ENCODE data around the gene GABRR1. TPM values are rescaled to one million over a fixed set of nuclear protein-coding genes. Genes with fewer than 3 reads are reported as not detected.

GABRR1 gene
- total and polyA plus RNA-seq, 2 donors: under 0.01 to 0.07 TPM

DNA sequence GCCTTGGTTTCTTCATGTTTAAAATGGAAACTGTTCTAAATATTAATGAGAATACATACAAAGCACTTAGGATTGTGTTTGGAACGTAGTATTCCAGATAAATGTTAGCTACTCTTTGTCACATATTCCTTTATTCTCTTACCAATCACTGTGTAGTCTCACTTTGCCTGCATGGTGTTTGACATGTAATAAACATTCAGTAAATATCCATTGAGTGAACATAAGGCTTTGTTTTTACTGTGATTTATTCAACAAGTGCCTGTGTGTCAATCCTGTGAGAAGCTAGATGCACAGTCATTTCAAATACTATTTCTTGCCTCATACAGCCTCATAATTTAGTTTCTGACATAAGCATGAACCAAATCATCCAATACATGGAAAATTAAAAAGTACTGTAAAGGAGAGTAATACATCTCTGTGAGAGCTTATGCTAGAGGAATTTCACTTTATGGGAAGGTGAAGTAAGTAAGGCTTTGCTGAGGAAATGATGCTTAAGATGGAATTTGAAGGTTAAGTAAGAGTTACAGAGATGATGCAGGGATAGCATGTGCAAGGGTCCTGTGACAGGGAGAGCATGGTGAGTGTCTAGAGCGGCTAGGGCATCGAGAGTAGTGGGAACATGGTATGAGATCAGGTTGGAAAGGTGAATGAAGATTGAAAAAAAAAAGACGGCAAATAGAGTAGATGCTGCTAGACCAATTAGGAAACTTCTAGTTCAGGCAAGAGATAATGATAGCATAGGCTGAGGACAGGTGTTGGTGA is 56.6 kb downstream of the GABRR1 start:
- Histone ChIP-seq H3K4me1 (ENCODE audit: control insufficient read depth in 2 of 2, insufficient read depth in 2 of 2, low read length in 2 of 2) (no peaks in the 10 kb centered on the region), H3K27me3 (ENCODE audit: control insufficient read depth in 2 of 2, insufficient read depth in 1 of 2, low read length in 1 of 2) (no peaks in the 10 kb centered on the region), H3K36me3 (ENCODE audit: control insufficient read depth in 2 of 2, insufficient read depth in 2 of 2, low read length in 1 of 2) (peaks cover 6 to 64% of the 10 kb centered on the region in 2 donors), H3K27ac (ENCODE audit: low read depth in 1 of 2, low read length in 1 of 2) (no peak overlapping the region), H3K4me3 (ENCODE audit: low read length in 2 of 2) (no peak overlapping the region), H3K9me3 (ENCODE audit: control insufficient read depth in 2 of 2, insufficient read depth in 1 of 2, low read length in 1 of 2) (no peaks in the 10 kb centered on the region)
- no peak for DNase-seq (ENCODE audit: low read depth in 6 of 9, low spot score in 9 of 9)
- WGBS: 98% methylated on average over 4 of the region's 4 CpGs

DNA sequence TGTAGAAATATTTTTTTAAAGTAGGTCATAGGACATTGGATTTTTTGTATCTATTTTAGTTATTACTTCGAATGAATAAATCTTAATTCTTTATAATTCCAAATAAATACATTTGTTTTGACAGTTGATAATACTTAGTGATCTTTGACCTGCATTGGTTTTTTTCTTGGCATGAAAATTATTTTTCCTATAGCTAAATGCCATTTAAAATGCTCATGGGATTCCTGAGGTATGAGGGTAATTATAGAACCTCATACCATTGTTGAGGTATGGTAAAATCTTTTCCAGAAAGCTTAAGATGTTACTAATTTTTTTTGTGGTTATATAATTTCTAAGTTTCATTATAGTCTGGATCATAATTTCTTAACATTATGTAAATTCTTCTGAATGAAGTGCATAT is 63.0 kb downstream of the GABRR1 start:
- no peak for DNase-seq (ENCODE audit: low read depth in 6 of 9, low spot score in 9 of 9)
- H3K4me3 ChIP-seq (ENCODE audit: low read length in 2 of 2): no peak overlapping the region
- no peak overlapping the region for H3K27ac ChIP-seq (ENCODE audit: low read depth in 1 of 2, low read length in 1 of 2)
- H3K4me1 ChIP-seq (ENCODE audit: control insufficient read depth in 2 of 2, insufficient read depth in 2 of 2, low read length in 2 of 2): no peaks in the 10 kb centered on the region
- 96% methylated on average over 1 of the region's 1 CpG for WGBS
- peaks cover 0 to 45% of the 10 kb centered on the region in 2 donors for H3K36me3 ChIP-seq (ENCODE audit: control insufficient read depth in 2 of 2, insufficient read depth in 2 of 2, low read length in 1 of 2)
- H3K27me3 ChIP-seq (ENCODE audit: control insufficient read depth in 2 of 2, insufficient read depth in 1 of 2, low read length in 1 of 2): no peaks in the 10 kb centered on the region
- H3K9me3 ChIP-seq (ENCODE audit: control insufficient read depth in 2 of 2, insufficient read depth in 1 of 2, low read length in 1 of 2): no peaks in the 10 kb centered on the region

DNA sequence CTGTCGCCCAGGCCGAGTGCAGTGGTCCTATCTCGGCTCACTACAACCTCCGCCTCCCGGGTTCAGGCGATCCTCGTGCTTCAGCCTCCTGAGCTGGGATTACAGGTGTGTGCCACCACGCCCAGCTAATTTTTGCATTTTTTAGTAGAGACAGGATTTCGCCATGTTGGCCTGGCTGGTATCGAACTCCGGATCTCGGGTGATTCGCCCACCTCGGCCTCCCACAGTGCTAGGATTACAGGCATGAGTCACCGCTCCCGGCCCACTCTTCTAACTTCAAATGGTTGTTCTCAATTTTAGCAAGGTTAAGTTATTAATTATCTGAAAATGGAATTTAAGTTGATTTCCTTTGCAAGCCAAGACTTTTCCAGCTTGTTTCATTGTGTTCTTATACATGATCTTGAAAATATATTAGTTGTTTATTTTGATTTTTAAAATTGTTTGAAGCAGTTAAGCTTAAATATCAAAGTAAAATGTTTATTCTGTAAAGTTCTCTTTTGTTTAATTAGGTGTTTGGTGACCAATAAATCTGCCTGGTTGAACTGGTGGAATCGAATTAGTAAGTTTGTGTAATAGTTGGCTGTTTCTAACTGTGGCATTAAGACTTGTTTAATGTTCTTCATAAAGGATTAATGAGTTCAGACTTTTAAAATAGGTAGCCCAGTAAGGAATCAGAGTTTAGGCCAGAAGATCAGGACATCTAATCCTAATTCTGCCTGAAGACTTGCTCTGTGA is 69.0 kb downstream of the GABRR1 start:
- no peaks in the 10 kb centered on the region for H3K9me3 ChIP-seq (ENCODE audit: control insufficient read depth in 2 of 2, insufficient read depth in 1 of 2, low read length in 1 of 2)
- no peaks in the 10 kb centered on the region for H3K27me3 ChIP-seq (ENCODE audit: control insufficient read depth in 2 of 2, insufficient read depth in 1 of 2, low read length in 1 of 2)
- WGBS: 99% methylated on average over 17 of the region's 17 CpGs
- H3K36me3 ChIP-seq (ENCODE audit: control insufficient read depth in 2 of 2, insufficient read depth in 2 of 2, low read length in 1 of 2): peaks cover 0 to 10% of the 10 kb centered on the region in 2 donors
- H3K4me3 ChIP-seq (ENCODE audit: low read length in 2 of 2): no peak overlapping the region
- H3K4me1 ChIP-seq (ENCODE audit: control insufficient read depth in 2 of 2, insufficient read depth in 2 of 2, low read length in 2 of 2): peaks cover 0 to 7% of the 10 kb centered on the region in 2 donors
- H3K27ac ChIP-seq (ENCODE audit: low read depth in 1 of 2, low read length in 1 of 2): no peak overlapping the region
- DNase-seq (ENCODE audit: low read depth in 6 of 9, low spot score in 9 of 9): no peak

DNA sequence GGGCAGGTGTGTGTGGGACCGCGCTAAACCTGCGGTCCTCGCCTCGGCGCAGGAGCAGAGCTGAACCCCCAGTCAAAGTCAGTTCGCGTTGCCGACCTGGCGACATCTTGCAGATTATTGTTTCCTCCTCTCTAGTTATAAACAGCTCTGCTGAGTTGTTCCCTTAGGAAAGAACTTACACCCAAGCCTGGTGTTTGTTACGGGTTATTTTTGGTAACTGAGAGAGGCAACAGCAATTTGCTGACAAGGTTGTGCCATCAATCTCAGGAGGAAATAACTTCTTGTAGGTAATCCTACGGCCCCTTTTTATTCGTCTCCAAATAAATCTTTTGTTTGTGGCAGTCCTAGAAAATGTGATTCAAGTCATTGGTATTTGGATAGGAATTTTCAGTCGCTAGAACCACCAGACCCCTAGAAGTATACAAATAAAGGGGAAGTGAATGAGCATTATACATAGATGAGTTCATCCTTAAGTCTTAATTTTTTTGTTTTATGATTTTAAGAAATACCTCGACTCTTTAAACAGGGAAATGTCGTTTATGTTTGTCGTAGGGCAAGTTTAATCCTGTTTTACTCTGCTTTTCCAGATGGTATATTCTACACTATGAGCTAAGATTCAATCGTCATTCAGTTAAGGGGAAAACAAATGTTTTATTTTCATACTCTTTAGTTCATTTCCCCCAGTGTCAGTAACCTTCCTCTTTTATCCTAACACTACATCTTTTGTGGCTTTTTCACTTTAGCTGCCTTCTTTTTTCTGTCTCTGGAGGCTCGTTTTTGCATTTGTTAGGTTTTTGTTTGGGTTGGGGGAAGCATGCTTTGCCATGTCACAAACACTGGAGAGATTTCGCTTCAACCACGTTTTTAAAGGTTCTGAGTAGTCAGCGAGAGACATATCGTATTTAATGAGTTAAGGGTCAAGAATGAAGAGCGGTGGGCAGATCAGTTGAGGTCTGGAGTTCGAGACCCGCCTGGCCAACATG is 70.1 kb downstream of the GABRR1 start:
- Histone ChIP-seq H3K27ac (ENCODE audit: low read depth in 1 of 2, low read length in 1 of 2) (peak overlapping the region; percentile 28 to 33), H3K27me3 (ENCODE audit: control insufficient read depth in 2 of 2, insufficient read depth in 1 of 2, low read length in 1 of 2) (no peaks in the 10 kb centered on the region), H3K4me1 (ENCODE audit: control insufficient read depth in 2 of 2, insufficient read depth in 2 of 2, low read length in 2 of 2) (peaks cover 0 to 7% of the 10 kb centered on the region in 2 donors), H3K9me3 (ENCODE audit: control insufficient read depth in 2 of 2, insufficient read depth in 1 of 2, low read length in 1 of 2) (no peaks in the 10 kb centered on the region), H3K4me3 (ENCODE audit: low read length in 2 of 2) (peak overlapping the region; percentile 61 to 85), H3K36me3 (ENCODE audit: control insufficient read depth in 2 of 2, insufficient read depth in 2 of 2, low read length in 1 of 2) (peaks cover 0 to 8% of the 10 kb centered on the region in 2 donors)
- 20% methylated on average over 26 of the region's 26 CpGs for WGBS
- DNase-seq (ENCODE audit: low read depth in 6 of 9, low spot score in 9 of 9): peak in 8 of 9 donors; percentile 5 to 65 (median 32)

DNA sequence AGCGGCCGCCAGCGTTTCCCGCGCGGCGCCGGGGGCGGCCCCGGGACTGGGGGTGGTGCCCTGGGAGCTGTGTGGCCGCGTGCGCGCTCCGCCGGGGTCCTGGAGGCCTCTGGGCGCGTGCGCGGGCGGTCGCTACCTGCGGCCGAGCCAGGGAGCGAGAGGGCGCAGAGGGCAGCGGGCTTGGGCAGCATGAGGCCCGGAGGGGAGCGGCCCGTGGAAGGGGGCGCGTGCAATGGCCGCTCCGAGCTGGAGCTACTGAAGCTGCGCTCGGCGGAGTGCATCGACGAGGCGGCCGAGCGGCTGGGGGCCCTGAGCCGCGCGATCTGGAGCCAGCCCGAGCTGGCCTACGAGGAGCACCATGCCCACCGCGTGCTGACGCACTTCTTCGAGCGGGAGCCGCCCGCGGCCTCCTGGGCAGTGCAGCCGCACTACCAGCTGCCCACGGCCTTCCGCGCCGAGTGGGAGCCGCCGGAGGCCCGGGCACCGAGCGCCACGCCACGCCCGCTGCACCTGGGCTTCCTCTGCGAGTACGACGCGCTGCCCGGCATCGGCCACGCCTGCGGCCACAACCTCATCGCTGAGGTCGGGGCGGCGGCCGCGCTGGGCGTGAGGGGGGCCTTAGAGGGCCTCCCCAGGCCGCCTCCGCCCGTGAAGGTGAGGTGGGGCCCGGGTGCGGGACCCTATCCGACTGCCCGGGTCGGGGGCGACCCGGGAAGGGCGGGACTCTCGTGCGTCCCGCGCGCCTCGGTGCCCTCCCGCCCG is 71.0 kb downstream of the GABRR1 start, which contains the start of gene PM20D2:
Gene PM20D2 (plus strand): TSS at position 100 of the 762 bp plus-strand sequence. CDS start 90 bp downstream, at position 190.
- peaks cover 0 to 7% of the 10 kb centered on the region in 2 donors for H3K4me1 ChIP-seq (ENCODE audit: control insufficient read depth in 2 of 2, insufficient read depth in 2 of 2, low read length in 2 of 2)
- peak within 1 kb of the TSS; percentile 77 to 84 for H3K27ac ChIP-seq (ENCODE audit: low read depth in 1 of 2, low read length in 1 of 2)
- no peaks in the 10 kb centered on the region for H3K27me3 ChIP-seq (ENCODE audit: control insufficient read depth in 2 of 2, insufficient read depth in 1 of 2, low read length in 1 of 2)
- no peaks in the 10 kb centered on the region for H3K36me3 ChIP-seq (ENCODE audit: control insufficient read depth in 2 of 2, insufficient read depth in 2 of 2, low read length in 1 of 2)
- under 1% methylated on average over 102 of the region's 102 CpGs for WGBS
- H3K4me3 ChIP-seq (ENCODE audit: low read length in 2 of 2): peak within 1 kb of the TSS; percentile 61 to 85
- no peaks in the 10 kb centered on the region for H3K9me3 ChIP-seq (ENCODE audit: control insufficient read depth in 2 of 2, insufficient read depth in 1 of 2, low read length in 1 of 2)
- peak; percentile 19 to 80 (median 53) for DNase-seq (ENCODE audit: low read depth in 6 of 9, low spot score in 9 of 9)

DNA sequence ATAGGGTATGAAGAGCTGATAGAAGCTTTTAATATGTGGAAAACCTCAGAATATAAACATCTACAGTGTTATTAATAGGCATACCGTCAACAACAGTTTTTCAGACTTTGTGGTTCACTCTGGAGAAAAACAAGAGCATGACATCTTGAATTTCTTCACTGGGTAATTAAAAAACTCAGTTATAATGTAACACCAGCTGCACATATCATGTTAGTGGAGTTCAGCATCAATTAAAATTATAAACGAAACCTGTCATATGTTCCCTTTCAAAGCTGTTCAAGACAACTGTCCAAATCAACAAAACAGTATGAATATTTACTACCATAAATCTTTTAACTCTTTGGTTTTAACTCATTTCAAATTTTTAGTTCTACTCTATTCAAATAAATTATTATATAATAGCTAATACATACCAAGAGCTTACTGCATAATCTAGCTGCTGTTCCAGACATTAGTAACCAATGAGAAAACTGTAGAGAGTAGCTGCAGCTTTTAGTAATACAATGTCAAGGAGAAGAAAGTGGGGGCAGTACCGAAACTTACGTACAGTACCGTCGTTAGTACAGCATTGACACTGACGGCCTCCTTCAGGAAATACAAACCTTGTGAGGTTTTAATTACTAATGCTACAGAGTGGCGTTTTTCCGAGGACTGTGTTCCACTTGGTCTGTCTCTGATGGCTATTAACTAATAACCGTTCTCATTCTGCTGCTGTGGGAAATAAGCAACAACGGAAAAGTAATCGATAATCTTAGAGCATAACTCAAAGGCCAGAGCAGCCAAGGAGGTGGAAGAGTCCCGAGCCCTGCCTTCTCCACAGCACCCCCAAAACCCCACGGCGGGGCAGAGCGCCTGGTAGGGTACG is 71.8 kb downstream of the GABRR1 start:
- DNase-seq (ENCODE audit: low read depth in 6 of 9, low spot score in 9 of 9): peak in 8 of 9 donors; percentile 13 to 70 (median 32)
- H3K4me3 ChIP-seq (ENCODE audit: low read length in 2 of 2): peak overlapping the region; percentile 61 to 85
- H3K27ac ChIP-seq (ENCODE audit: low read depth in 1 of 2, low read length in 1 of 2): peak overlapping the region; percentile 77 to 84
- WGBS: 7% methylated on average over 17 of the region's 17 CpGs
- peaks cover 0 to 7% of the 10 kb centered on the region in 2 donors for H3K4me1 ChIP-seq (ENCODE audit: control insufficient read depth in 2 of 2, insufficient read depth in 2 of 2, low read length in 2 of 2)
- H3K9me3 ChIP-seq (ENCODE audit: control insufficient read depth in 2 of 2, insufficient read depth in 1 of 2, low read length in 1 of 2): no peaks in the 10 kb centered on the region
- no peaks in the 10 kb centered on the region for H3K36me3 ChIP-seq (ENCODE audit: control insufficient read depth in 2 of 2, insufficient read depth in 2 of 2, low read length in 1 of 2)
- no peaks in the 10 kb centered on the region for H3K27me3 ChIP-seq (ENCODE audit: control insufficient read depth in 2 of 2, insufficient read depth in 1 of 2, low read length in 1 of 2)

DNA sequence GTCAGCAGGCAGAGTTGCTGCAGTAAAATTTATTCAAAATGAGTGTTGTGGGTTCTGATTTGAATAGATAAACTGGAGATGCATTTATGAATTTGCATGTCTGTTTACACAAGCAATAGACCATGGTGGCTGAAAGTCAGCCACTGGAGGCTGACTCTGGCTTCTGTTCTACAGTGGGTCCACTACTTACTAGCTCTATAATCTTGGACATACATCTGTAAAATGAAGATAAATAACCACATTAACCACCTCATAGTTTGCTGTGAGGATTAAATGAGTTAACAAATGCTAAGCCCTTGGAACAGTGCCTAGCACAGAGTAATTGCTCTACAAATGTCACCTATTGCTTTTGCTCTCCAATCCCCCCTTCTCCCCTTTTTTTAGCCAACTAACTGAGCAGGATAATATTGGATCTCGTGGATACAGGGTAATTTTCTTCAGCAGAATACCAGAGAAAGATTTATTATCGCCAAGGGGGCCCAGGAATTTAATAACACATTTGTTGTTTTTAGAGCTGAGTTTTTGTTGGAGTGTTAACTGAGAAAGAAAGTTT is 72.7 kb downstream of the GABRR1 start:
- H3K4me1 ChIP-seq (ENCODE audit: control insufficient read depth in 2 of 2, insufficient read depth in 2 of 2, low read length in 2 of 2): peaks cover 0 to 7% of the 10 kb centered on the region in 2 donors
- H3K27ac ChIP-seq (ENCODE audit: low read depth in 1 of 2, low read length in 1 of 2): no peak overlapping the region
- 88% methylated on average over 2 of the region's 2 CpGs for WGBS
- no peak overlapping the region for H3K4me3 ChIP-seq (ENCODE audit: low read length in 2 of 2)
- no peaks in the 10 kb centered on the region for H3K27me3 ChIP-seq (ENCODE audit: control insufficient read depth in 2 of 2, insufficient read depth in 1 of 2, low read length in 1 of 2)
- no peaks in the 10 kb centered on the region for H3K36me3 ChIP-seq (ENCODE audit: control insufficient read depth in 2 of 2, insufficient read depth in 2 of 2, low read length in 1 of 2)
- no peak for DNase-seq (ENCODE audit: low read depth in 6 of 9, low spot score in 9 of 9)
- H3K9me3 ChIP-seq (ENCODE audit: control insufficient read depth in 2 of 2, insufficient read depth in 1 of 2, low read length in 1 of 2): no peaks in the 10 kb centered on the region

All from thymus (tissue), 11 donors.